ENCODE measurements around the gene FRS2.
"Not testable (repeated sequence)": the region's sequence is repeated elsewhere in the genome, so short reads cannot be mapped to it uniquely, and the experiment has no call there.

GRCh38 chr12:69604275-69604674, 134.1 kb downstream of the FRS2 start:
- not testable (repeated sequence) for TF ChIP-seq POLR2A, CTCF (IDR thresholded peaks at IDR 0.05)
